GM19023 (cell line): Measurements from ENCODE around the gene NRG2.

Experiments
- ATAC-seq: cut with Tn5 transposase; IDR thresholded peaks from one replicate; pipeline ENCODE4 v1.9.1; 2021; ENCODE audit warnings: mild to moderate bottlenecking, moderate library complexity; ENCODE audit not compliant: unreplicated experiment

NRG2 gene

GRCh38 chr5:139886213-139886612 is 156.9 kb downstream of the NRG2 start:
- no peak for ATAC-seq

GRCh38 chr5:139885857-139886208 is 157.3 kb downstream of the NRG2 start:
- no peak for ATAC-seq

GRCh38 chr5:139885172-139885856 is 157.8 kb downstream of the NRG2 start:
- ATAC-seq: no peak

GRCh38 chr5:139884734-139885133 is 158.4 kb downstream of the NRG2 start:
- ATAC-seq: no peak

GRCh38 chr5:139884144-139884543 is 159.0 kb downstream of the NRG2 start:
- no peak for ATAC-seq

- ATAC-seq: no peak
These were observed 160.0 kb downstream of the NRG2 start for GRCh38 chr5:139882961-139883539.

- ATAC-seq: no peak
These were observed 160.8 kb downstream of the NRG2 start for GRCh38 chr5:139882316-139882715.

- no peak for ATAC-seq
These were observed 161.9 kb downstream of the NRG2 start for GRCh38 chr5:139881143-139881733.

- ATAC-seq: no peak
These were observed 162.5 kb downstream of the NRG2 start for GRCh38 chr5:139880416-139881142.

GRCh38 chr5:139878093-139878492 is 165.0 kb downstream of the NRG2 start:
- no peak for ATAC-seq

- no peak for ATAC-seq
These were observed 165.9 kb downstream of the NRG2 start for GRCh38 chr5:139877129-139877597.

- no peak for ATAC-seq
These were observed 167.1 kb downstream of the NRG2 start for GRCh38 chr5:139875957-139876356.

- ATAC-seq: no peak
These were observed 170.0 kb downstream of the NRG2 start for GRCh38 chr5:139872851-139873794.

GRCh38 chr5:139872052-139872766 is 170.9 kb downstream of the NRG2 start:
- no peak for ATAC-seq

- no peak for ATAC-seq
These were observed 171.5 kb downstream of the NRG2 start for GRCh38 chr5:139871614-139872013.

- ATAC-seq: no peak
These were observed 172.4 kb downstream of the NRG2 start for GRCh38 chr5:139870677-139871076.

GRCh38 chr5:139869042-139869790 is 173.9 kb downstream of the NRG2 start:
- no peak for ATAC-seq

- no peak for ATAC-seq
These were observed 175.5 kb downstream of the NRG2 start for GRCh38 chr5:139867581-139867980.

- no peak for ATAC-seq
These were observed 176.0 kb downstream of the NRG2 start for GRCh38 chr5:139867109-139867508.
